ENCODE data around the gene BACH2. TPM values are rescaled to one million over a fixed set of nuclear protein-coding genes. Genes with fewer than 3 reads are reported as not detected.

Gene BACH2
- total RNA-seq, 4 donors from 2014 or later, result 3.6 to 13.4 (median 7.5) TPM

GRCh38 chr6:89940225-89941027 is 356.2 kb downstream of the BACH2 start:
- in situ Hi-C loops (cut with MboI; ENCODE audit: low sequenced_read_pairs in 4 of 4), result loop anchor here (5.0 to 10.0 kb wide), 5 partner anchors 444 to 542 kb away; no protein-coding TSS in a partner anchor
- peaks cover 25 to 27% of the 10 kb centered on the region in 2 donors for H3K4me1 ChIP-seq
- no peaks in the 10 kb centered on the region for H3K27me3 ChIP-seq
- intact Hi-C loops (cut with DNase I; ENCODE audit: low total_unique reads), result loop anchor here (1.0 to 10.0 kb wide), 5 partner anchors 154 to 539 kb away; partner anchors contain the start of gene BACH2
- no peak overlapping the region for H3K4me3 ChIP-seq
- peaks cover 0 to 8% of the 10 kb centered on the region in 2 donors for H3K36me3 ChIP-seq
- DNase-seq (peak; percentile 70 to 80), ATAC-seq (peak; percentile 94 to 95)
- TF ChIP-seq POLR2A (IDR thresholded peaks at IDR 0.05), result no peak
- TF ChIP-seq CTCF (IDR thresholded peaks at IDR 0.05 in 4 of 5, conservative IDR thresholded peaks at IDR 0.05 in 1 of 5), result peak; percentile 63 to 74 (median 73)
- no peaks in the 10 kb centered on the region for H3K9me3 ChIP-seq
- H3K27ac ChIP-seq, result peak overlapping the region; percentile 18 to 60 (median 47)

- intact Hi-C loops (cut with DNase I; ENCODE audit: low total_unique reads), result no loop called here
- in situ Hi-C loops (cut with MboI; ENCODE audit: low sequenced_read_pairs in 4 of 4), result loop anchor here in 3 of 4 donors (5.0 to 10.0 kb wide), 2 partner anchors 456 to 543 kb away; no protein-coding TSS in a partner anchor
Measured at GRCh38 chr6:89939144-89939543, 357.5 kb downstream of the BACH2 start.

GRCh38 chr6:89938014-89938413 is 358.6 kb downstream of the BACH2 start:
- no peak overlapping the region for H3K4me3 ChIP-seq
- peaks cover 21 to 27% of the 10 kb centered on the region in 2 donors for H3K4me1 ChIP-seq
- in situ Hi-C loops (cut with MboI; ENCODE audit: low sequenced_read_pairs in 4 of 4) (loop anchor here in 3 of 4 donors (5.0 to 10.0 kb wide), 2 partner anchors 457 to 544 kb away; no protein-coding TSS in a partner anchor), intact Hi-C loops (cut with DNase I; ENCODE audit: low total_unique reads) (no loop called here)
- H3K9me3 ChIP-seq, result no peaks in the 10 kb centered on the region
- no peak overlapping the region for H3K27ac ChIP-seq
- ATAC-seq, result no peak
- TF ChIP-seq POLR2A (IDR thresholded peaks at IDR 0.05) (no peak), CTCF (IDR thresholded peaks at IDR 0.05 in 4 of 5, conservative IDR thresholded peaks at IDR 0.05 in 1 of 5) (no peak)
- no peaks in the 10 kb centered on the region for H3K27me3 ChIP-seq
- H3K36me3 ChIP-seq, result peaks cover 0 to 8% of the 10 kb centered on the region in 2 donors
- DNase-seq, result no peak

More at GRCh38 chr6:89939144-89939543, 357.5 kb downstream of the BACH2 start:
- Histone ChIP-seq H3K27ac (no peak overlapping the region), H3K4me3 (no peak overlapping the region), H3K4me1 (peaks cover 25 to 27% of the 10 kb centered on the region in 2 donors), H3K27me3 (no peaks in the 10 kb centered on the region), H3K9me3 (no peaks in the 10 kb centered on the region), H3K36me3 (peaks cover 0 to 8% of the 10 kb centered on the region in 2 donors)
- DNase-seq, result no peak
- TF ChIP-seq POLR2A (IDR thresholded peaks at IDR 0.05) (no peak), CTCF (IDR thresholded peaks at IDR 0.05 in 4 of 5, conservative IDR thresholded peaks at IDR 0.05 in 1 of 5) (no peak)
- ATAC-seq, result no peak

- Histone ChIP-seq H3K4me1 (peaks cover 10 to 11% of the 10 kb centered on the region in 2 donors), H3K9me3 (no peaks in the 10 kb centered on the region), H3K27me3 (no peaks in the 10 kb centered on the region), H3K27ac (no peak overlapping the region), H3K36me3 (peaks cover 0 to 18% of the 10 kb centered on the region in 2 donors), H3K4me3 (no peak overlapping the region)
- intact Hi-C loops (cut with DNase I; ENCODE audit: low total_unique reads) (no loop called here), in situ Hi-C loops (cut with MboI; ENCODE audit: low sequenced_read_pairs in 4 of 4) (loop anchor here in 3 of 4 donors (5.0 to 10.0 kb wide), 2 partner anchors 459 to 546 kb away; no protein-coding TSS in a partner anchor)
- no peak for TF ChIP-seq CTCF (IDR thresholded peaks at IDR 0.05 in 4 of 5, conservative IDR thresholded peaks at IDR 0.05 in 1 of 5)
- no peak for TF ChIP-seq POLR2A (IDR thresholded peaks at IDR 0.05)
- DNase-seq (no peak), ATAC-seq (no peak)
Measured at GRCh38 chr6:89936177-89936576, 360.5 kb downstream of the BACH2 start.
